HepG2 (cell line): ENCODE measurements around the gene MYH10. TPM values are rescaled to one million over a fixed set of nuclear protein-coding genes. Genes with fewer than 3 reads are reported as not detected.

Experiments used
- ATAC-seq: fragments of 200-7000 bp; cut with Tn5 transposase; 3 replicates; pipeline ENCODE4 v1.9.1; 2020; ENCODE audit warnings: mild to moderate bottlenecking, moderate library complexity
- BruUV-seq: library from RNA; stranded (reverse); fragments of 400-500 nt; replicated peaks from 2 replicates; lab custom pipeline; 2021; lab: Mats Ljungman, UMichigan
- CTCF ChIA-PET: fragments of 300-600 bp; formaldehyde crosslinking; extraction: SDS; loops from one replicate; lab custom pipeline; 2021; ENCODE audit warnings: low total read pairs, inconsistent platforms, low intra/inter-chr PET ratio; lab: Yijun Ruan, JAX
- POLR2A ChIA-PET: fragments of 350-600 bp; sonication (Branson Sonifier 250); formaldehyde crosslinking; loops from one replicate; lab custom pipeline; 2020; ENCODE audit warnings: antibody characterized with exemption, inconsistent platforms; lab: Yijun Ruan, JAX
- DNase-seq: peaks from one replicate; pipeline ENCODE4 v3.0.0-alpha.2; 2015; ENCODE audit warnings: low spot score
- FAIRE-seq: peaks from 3 replicates; lab custom pipeline; 2011; peaks lifted over from hg19 to GRCh38; lab: Jason Lieb, UNC
- H2AFZ ChIP-seq: one replicate; pipeline ENCODE4 v1.6.1; 2011; ENCODE audit warnings: low read length, inconsistent platforms
- H3K27ac ChIP-seq: fragments of 300-600 bp; 3 replicates; pipeline ENCODE4 v1.8.0; 2011; ENCODE audit warnings: mixed run types, mild to moderate bottlenecking, mixed read lengths, low read length, inconsistent platforms; ENCODE audit not compliant: insufficient read depth; ENCODE audit errors: extremely low read length
- H3K27me3 ChIP-seq, 2 experiments: fragments of 200-600 bp in 1 of 2; 2 replicates in 1 of 2; 3 replicates in 1 of 2; pipeline versions ENCODE4 v1.6.0 to v1.8.0; 2011; ENCODE audit warnings: low read length in 2 of 2, mild to moderate bottlenecking in 2 of 2, moderate library complexity in 2 of 2, inconsistent platforms in 1 of 2; ENCODE audit not compliant: insufficient read depth in 2 of 2, control insufficient read depth in 1 of 2
- H3K36me3 ChIP-seq, 2 experiments: fragments of 200-600 bp in 1 of 2; replicated peaks in 1 of 2; 2 replicates in 1 of 2; 3 replicates in 1 of 2; pipeline versions ENCODE4 v1.5.1 to v1.8.0; 2011; ENCODE audit warnings: low read length in 2 of 2, inconsistent platforms in 1 of 2; ENCODE audit not compliant: insufficient read depth in 2 of 2, control insufficient read depth in 1 of 2
- H3K4me1 ChIP-seq: 2 replicates; pipeline ENCODE4 v1.5.1; 2012; ENCODE audit warnings: low read length, inconsistent platforms; ENCODE audit not compliant: insufficient read depth
- H3K4me2 ChIP-seq: 2 replicates; pipeline ENCODE4 v1.6.0; 2011; ENCODE audit warnings: low read depth, low read length, inconsistent platforms
- H3K4me3 ChIP-seq, 3 experiments: fragments of 200-600 bp in 1 of 3; sonication (generic), shearing (Covaris generic) in 1 of 3; replicated peaks in 1 of 3; 2 replicates each; pipeline ENCODE4 v1.5.1; 2011 to 2016; ENCODE audit warnings: low read length in 3 of 3, inconsistent platforms in 2 of 3, low read depth in 2 of 3, mild to moderate bottlenecking in 2 of 3, control low read depth in 1 of 3, mixed read lengths in 1 of 3; ENCODE audit not compliant: insufficient read depth in 1 of 3
- H3K79me2 ChIP-seq: one replicate; pipeline ENCODE4 v1.6.1; 2011; ENCODE audit warnings: low read length, inconsistent platforms; ENCODE audit not compliant: insufficient read depth
- H3K9ac ChIP-seq: 2 replicates; pipeline ENCODE4 v1.6.0; 2011; ENCODE audit warnings: mild to moderate bottlenecking, low read depth, low read length, inconsistent platforms; ENCODE audit not compliant: insufficient read depth
- H3K9me3 ChIP-seq: 2 replicates; pipeline ENCODE4 v1.5.1; 2012; ENCODE audit warnings: mild to moderate bottlenecking, low read length
- H4K20me1 ChIP-seq: 2 replicates; pipeline ENCODE4 v1.6.0; 2011; ENCODE audit warnings: inconsistent platforms, mild to moderate bottlenecking, low read length, moderate library complexity; ENCODE audit not compliant: insufficient read depth
- AGO2 ChIP-seq: fragments of 200-400 bp; formaldehyde crosslinking; optimal IDR thresholded peaks from 2 replicates; pipeline ENCODE3; 2017; ENCODE audit warnings: mild to moderate bottlenecking, low read depth, low read length, moderate library complexity
- HIVEP1 ChIP-seq: sonication (generic); formaldehyde crosslinking; IDR thresholded peaks from 2 replicates; pipeline ENCODE4 v1.4.0; 2020; ENCODE audit warnings: mild to moderate bottlenecking, missing genetic modification reagents
- HNRNPH1 ChIP-seq: fragments of 200-400 bp; formaldehyde crosslinking; optimal IDR thresholded peaks from 2 replicates; pipeline ENCODE3; 2017; ENCODE audit warnings: mild to moderate bottlenecking, low read depth, low read length
- POLR2A ChIP-seq, 2 experiments: IDR thresholded peaks; 2 replicates each; pipeline ENCODE4 v1.6.1; 2011; ENCODE audit warnings: low read depth in 2 of 2, low read length in 2 of 2, mild to moderate bottlenecking in 1 of 2, moderate library complexity in 1 of 2; ENCODE audit not compliant: insufficient read depth in 1 of 2
- POLR2AphosphoS2 ChIP-seq: IDR thresholded peaks from 2 replicates; pipeline ENCODE4 v1.6.1; 2011; ENCODE audit warnings: low read depth, low read length, improper control_type of control experiment
- RFX1 ChIP-seq: fragments of 450-650 bp; IDR thresholded peaks from 2 replicates; pipeline ENCODE4 v1.6.1; 2017
- ZNF143 ChIP-seq: sonication (generic); formaldehyde crosslinking; IDR thresholded peaks from 2 replicates; pipeline ENCODE4 v1.4.0; 2020; ENCODE audit warnings: missing genetic modification reagents
- ZNF33B ChIP-seq: sonication (generic); formaldehyde crosslinking; IDR thresholded peaks from 2 replicates; pipeline ENCODE4 v1.5.1; 2020; ENCODE audit warnings: mild to moderate bottlenecking, missing genetic modification reagents
- WGBS: methylation state at CpG from one replicate; pipeline ENCODE4 v1.1.6; 2017; ENCODE audit warnings: low lambda C conversion rate; 5-methylcytosine and 5-hydroxymethylcytosine counted together
- in situ Hi-C: cut with HindIII; loops from 2 replicates; pipeline ENCODE4 v1.10.0; 2017; ENCODE audit warnings: low pct_unique_long_range_greater_than_20kb; ENCODE audit not compliant: extremely low pct_ligation_motif_present
- intact Hi-C: fragments of 100-400 bp; cut with micrococcal nuclease; formaldehyde crosslinking; loops from one replicate; pipeline ENCODE4 v1.10.0; 2022; ENCODE audit not compliant: unreplicated experiment
- polyA plus RNA-seq, 8 experiments: library from polyadenylated mRNA; depleted of rRNA in 3 of 8; stranded (reverse) in 7 of 8; unstranded in 1 of 8; fragments of >200 nt; fragmentation: Illumina TruSeq in 4 of 8; extraction: Trizol in 4 of 8; gene quantifications; 2 replicates each; pipeline versions ENCODE4 v1.2.1 to v1.2.3, GENCODE V29; 2011 to 2016; ENCODE audit warnings: low read depth in 4 of 8, missing spikeins in 1 of 8, mixed read lengths in 1 of 8; ENCODE audit not compliant: insufficient read depth in 1 of 8
- total RNA-seq, 5 experiments: library from RNA; depleted of rRNA; stranded (reverse); fragments of >200 nt; fragmentation: Illumina TruSeq; extraction: Trizol; gene quantifications; 2 replicates each; pipeline ENCODE4 v1.2.3, GENCODE V29; 2016; ENCODE audit warnings: low read depth in 1 of 5
- TF ChIP-seq, protein P1 (sequence below): sonication (generic); formaldehyde crosslinking; IDR thresholded peaks from 2 replicates; pipeline ENCODE4 v1.4.0; 2020; ENCODE audit warnings: mild to moderate bottlenecking, missing genetic modification reagents, borderline replicate concordance

The MYH10 gene
- total and polyA plus RNA-seq, 2 of the 13 experiments (the other 11 are each of a cell fraction or from before 2014, with no cell fraction given), result 43.4 to 68.6 TPM

- POLR2A ChIA-PET, result no interaction called here
- in situ Hi-C loops, result no loop called here
- CTCF ChIA-PET, result no interaction called here
- Histone ChIP-seq H3K79me2 (no peaks in the 10 kb centered on the region), H3K27ac (no peak overlapping the region)
- peak; percentile 24 for TF ChIP-seq AGO2
- no peak for TF ChIP-seq RFX1
- TF ChIP-seq, all 625 proteins: peak for 1
- BruUV-seq, result no TSS peak
- Histone ChIP-seq H3K4me1 (peaks cover 22% of the 10 kb centered on the region), H4K20me1 (peaks cover 3% of the 10 kb centered on the region; the same call in 1 of the 2 replicates), H3K9me3 (no peaks in the 10 kb centered on the region), H2AFZ (no peak overlapping the region), H3K27me3 (no peaks in the 10 kb centered on the region), H3K9ac (no peak overlapping the region), H3K36me3 (peaks cover 30 to 96% of the 10 kb centered on the region in 2 experiments), H3K4me3 (no peak overlapping the region), H3K4me2 (no peak overlapping the region)
- ATAC-seq (no peak), FAIRE-seq (no peak), DNase-seq (no peak)
- 97% methylated on average over 11 of the region's 16 CpGs for WGBS
- intact Hi-C loops, result no loop called here
Measured at GRCh38 chr17:8475781-8476180, 154.7 kb downstream of the MYH10 start.

DNA sequence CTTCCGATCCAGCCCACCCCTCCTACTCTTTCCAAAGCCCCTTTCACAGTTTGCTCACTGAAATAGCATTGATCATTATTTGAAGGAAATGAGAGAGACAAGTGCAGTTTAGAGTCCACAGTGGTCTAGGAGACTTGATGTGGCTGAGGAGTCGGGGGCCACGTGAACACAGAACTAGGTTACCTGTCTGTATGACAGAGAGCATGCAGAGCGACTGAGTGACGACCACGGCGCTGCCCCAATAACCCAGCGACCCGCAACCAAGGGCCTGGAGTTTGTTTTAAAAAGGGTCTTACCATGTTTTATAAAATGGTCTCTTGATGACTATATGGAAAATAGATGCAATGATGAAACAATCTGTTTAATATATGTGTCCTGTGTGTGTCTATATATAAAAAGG, 155.3 kb downstream of the MYH10 start:
- intact Hi-C loops, result no loop called here

More for the DNA sequence above, 155.3 kb downstream of the MYH10 start:
- ChIA-PET CTCF (no interaction called here), POLR2A (no interaction called here)
- Histone ChIP-seq H3K79me2 (no peaks in the 10 kb centered on the region), H3K4me2 (no peak overlapping the region), H3K36me3 (peaks cover 29 to 95% of the 10 kb centered on the region in 2 experiments), H4K20me1 (peaks cover 6% of the 10 kb centered on the region; the same call in 1 of the 2 replicates), H3K27me3 (no peaks in the 10 kb centered on the region), H3K9ac (no peak overlapping the region), H2AFZ (no peak overlapping the region), H3K27ac (no peak overlapping the region), H3K4me3 (no peak overlapping the region), H3K9me3 (no peaks in the 10 kb centered on the region), H3K4me1 (peaks cover 22% of the 10 kb centered on the region)
- DNase-seq (no peak), FAIRE-seq (no peak), ATAC-seq (no peak)
- 99% methylated on average over 9 of the region's 9 CpGs for WGBS
- no peak for TF ChIP-seq HIVEP1 (CRISPR knock-in tag)
- TF ChIP-seq HNRNPH1, result no peak
- peak; percentile 1 for TF ChIP-seq AGO2
- TF ChIP-seq ZNF143, result no peak
- TF ChIP-seq POLR2A (IDR thresholded peaks at IDR 0.05; ENCODE audit: insufficient read depth in 1 of 2, low read depth in 2 of 2, low read length in 2 of 2), result peak in 1 of 2 experiments; percentile 13; a peak in 1 of 4 replicates
- 0 out of 2 replicates have a peak, but pooled peaks have one; percentile 36 for TF ChIP-seq POLR2AphosphoS2
- TF ChIP-seq, protein P1, sequence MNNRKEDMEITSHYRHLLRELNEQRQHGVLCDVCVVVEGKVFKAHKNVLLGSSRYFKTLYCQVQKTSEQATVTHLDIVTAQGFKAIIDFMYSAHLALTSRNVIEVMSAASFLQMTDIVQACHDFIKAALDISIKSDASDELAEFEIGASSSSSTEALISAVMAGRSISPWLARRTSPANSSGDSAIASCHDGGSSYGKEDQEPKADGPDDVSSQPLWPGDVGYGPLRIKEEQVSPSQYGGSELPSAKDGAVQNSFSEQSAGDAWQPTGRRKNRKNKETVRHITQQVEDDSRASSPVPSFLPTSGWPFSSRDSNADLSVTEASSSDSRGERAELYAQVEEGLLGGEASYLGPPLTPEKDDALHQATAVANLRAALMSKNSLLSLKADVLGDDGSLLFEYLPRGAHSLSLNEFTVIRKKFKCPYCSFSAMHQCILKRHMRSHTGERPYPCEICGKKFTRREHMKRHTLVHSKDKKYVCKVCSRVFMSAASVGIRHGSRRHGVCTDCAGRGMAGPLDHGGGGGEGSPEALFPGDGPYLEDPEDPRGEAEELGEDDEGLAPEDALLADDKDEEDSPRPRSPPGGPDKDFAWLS (CRISPR knock-in tag), result no peak
- TF ChIP-seq ZNF33B (CRISPR knock-in tag), result no peak
- BruUV-seq, result no TSS peak
- in situ Hi-C loops, result no loop called here
